B cell (primary cell): ENCODE results near the gene PACRG. TPM values are rescaled to one million over a fixed set of nuclear protein-coding genes. Genes with fewer than 3 reads are reported as not detected.

Experiments
- ATAC-seq: fragments of 200-7000 bp; cut with Tn5 transposase; one replicate; pipeline ENCODE4 v1.10.0; 2021; ENCODE audit warnings: low read depth, mild to moderate bottlenecking, moderate number of reproducible peaks, moderate library complexity
- CTCF ChIA-PET: fragments of 350-600 bp; sonication (Branson Sonifier 250); formaldehyde crosslinking; loops from one replicate; lab custom pipeline; 2021; ENCODE audit warnings: antibody characterized with exemption, inconsistent platforms; lab: Charles Lee
- POLR2A ChIA-PET: fragments of 350-600 bp; sonication (Branson Sonifier 250); formaldehyde crosslinking; loops from one replicate; lab custom pipeline; 2021; ENCODE audit warnings: antibody characterized with exemption; lab: Charles Lee
- DNase-seq: peaks from one replicate; pipeline ENCODE4 v3.0.0; 2013
- H2AFZ ChIP-seq: 2 replicates; pipeline ENCODE4 v1.6.1; 2012; ENCODE audit warnings: mild to moderate bottlenecking, low read depth, low read length; ENCODE audit not compliant: insufficient read depth, poor library complexity, severe bottlenecking
- H3K27ac ChIP-seq, 2 donors: 1 replicate in 1 of 2; 2 replicates in 1 of 2; pipeline ENCODE4 v1.5.1; 2012 to 2013; ENCODE audit warnings: low read length in 2 of 2, mild to moderate bottlenecking in 2 of 2, moderate library complexity in 1 of 2
- H3K27me3 ChIP-seq, 4 experiments: fragments of 200-600 bp in 1 of 4; sonication (generic) in 1 of 4; replicated peaks in 1 of 4; 1 replicate in 2 of 4; 2 replicates in 2 of 4; pipeline versions ENCODE4 v1.6.1 to v1.7.0; 2013 to 2016; ENCODE audit warnings: low read length in 3 of 4, mild to moderate bottlenecking in 2 of 4, mixed read lengths in 1 of 4, moderate library complexity in 1 of 4; ENCODE audit not compliant: insufficient read depth in 4 of 4, control insufficient read depth in 3 of 4; ENCODE audit errors: control extremely low read depth in 1 of 4
- H3K36me3 ChIP-seq, 2 experiments: replicated peaks in 1 of 2; 1 replicate in 1 of 2; 2 replicates in 1 of 2; pipeline versions ENCODE4 v1.6.1 to v1.7.1; 2013; ENCODE audit warnings: low read length in 1 of 2; ENCODE audit not compliant: insufficient read depth in 2 of 2, control insufficient read depth in 1 of 2; ENCODE audit errors: control extremely low read depth in 1 of 2, extremely low read depth in 1 of 2
- H3K4me1 ChIP-seq, 2 donors: fragments of 200-600 bp in 1 of 2; sonication (generic) in 1 of 2; 1 replicate in 1 of 2; 2 replicates in 1 of 2; pipeline versions ENCODE4 v1.5.1 to v1.6.1; 2013 to 2017; ENCODE audit warnings: low read length in 2 of 2; ENCODE audit not compliant: control insufficient read depth in 2 of 2, insufficient read depth in 2 of 2
- H3K4me2 ChIP-seq: replicated peaks from 2 replicates; pipeline ENCODE3; 2012; ENCODE audit warnings: mild to moderate bottlenecking, low read depth, low read length; ENCODE audit not compliant: poor library complexity, severe bottlenecking
- H3K4me3 ChIP-seq, 5 experiments: fragments of 200-600 bp in 1 of 5; sonication (generic) in 1 of 5; 1 replicate in 3 of 5; 2 replicates in 2 of 5; pipeline versions ENCODE4 v1.5.1 to v1.7.0; 2011 to 2016; ENCODE audit warnings: low read length in 4 of 5, mild to moderate bottlenecking in 4 of 5, low read depth in 2 of 5, control low read depth in 1 of 5, moderate library complexity in 1 of 5; ENCODE audit not compliant: insufficient read depth in 1 of 5; ENCODE audit errors: control extremely low read depth in 1 of 5, extremely low read depth in 1 of 5
- H3K79me2 ChIP-seq: fragments of 200-600 bp; sonication (generic); one replicate; pipeline ENCODE4 v1.6.0; 2016; ENCODE audit warnings: low read length; ENCODE audit not compliant: control insufficient read depth, insufficient read depth
- H3K9ac ChIP-seq: fragments of 200-600 bp; sonication (generic); 2 replicates; pipeline ENCODE4 v1.6.1; 2017; ENCODE audit warnings: mild to moderate bottlenecking, low read length, moderate library complexity
- H3K9me3 ChIP-seq, 3 donors: one replicate each; pipeline versions ENCODE4 v1.6.1 to v1.7.1; 2013; ENCODE audit warnings: low read length in 2 of 3; ENCODE audit not compliant: control insufficient read depth in 2 of 3, insufficient read depth in 1 of 3; ENCODE audit errors: control extremely low read depth in 1 of 3
- H4K20me1 ChIP-seq: 2 replicates; pipeline ENCODE4 v1.6.0; 2012; ENCODE audit warnings: mild to moderate bottlenecking, low read length; ENCODE audit not compliant: insufficient read depth, control insufficient read depth, poor library complexity, severe bottlenecking
- H3K27ac Mint-ChIP-seq: one replicate; pipeline ENCODE4 v1.8.0; 2021; ENCODE audit warnings: mixed read lengths
- H3K27me3 Mint-ChIP-seq: one replicate; pipeline ENCODE4 v1.8.0; 2021; ENCODE audit warnings: mixed read lengths
- H3K4me1 Mint-ChIP-seq: one replicate; pipeline ENCODE4 v1.8.0; 2021; ENCODE audit warnings: mixed read lengths
- H3K4me3 Mint-ChIP-seq: one replicate; pipeline ENCODE4 v1.8.0; 2021; ENCODE audit warnings: mixed read lengths
- H3K9me3 Mint-ChIP-seq: one replicate; pipeline ENCODE4 v1.8.0; 2022; ENCODE audit warnings: mixed read lengths; ENCODE audit not compliant: insufficient read depth
- CTCF ChIP-seq: fragments of 200-600 bp; IDR thresholded peaks from one replicate; pipeline ENCODE4 v1.8.0; 2022; ENCODE audit warnings: antibody characterized with exemption, mild to moderate bottlenecking
- EZH2 ChIP-seq: IDR thresholded peaks from 2 replicates; pipeline ENCODE4 v1.6.1; 2012; ENCODE audit warnings: borderline replicate concordance, low read depth, mild to moderate bottlenecking, moderate library complexity, low read length; ENCODE audit not compliant: insufficient read depth, poor library complexity, severe bottlenecking
- WGBS: methylation state at CpG from one replicate; pipeline ENCODE4 v1.1.5; 2013; ENCODE audit warnings: missing lambda C conversion rate; ENCODE audit not compliant: insufficient coverage; 5-methylcytosine and 5-hydroxymethylcytosine counted together
- intact Hi-C: fragments of 100-400 bp; cut with micrococcal nuclease; formaldehyde crosslinking; loops from one replicate; pipeline ENCODE4 v1.10.0; 2022
- polyA plus RNA-seq: library from polyadenylated mRNA; depleted of rRNA; stranded (reverse); fragments of >200 nt; gene quantifications from 2 replicates; pipeline ENCODE4 v1.2.3, GENCODE V29; 2012
- total RNA-seq, 2 donors: library from RNA; stranded (reverse); fragments of 120-200 nt in 1 of 2; gene quantifications; 1 replicate in 1 of 2; 2 replicates in 1 of 2; pipeline versions ENCODE4 v1.2.3 to v1.2.4, GENCODE V29; 2013 to 2022

Gene PACRG
- total and polyA plus RNA-seq, 2 donors (not counting 1 experiment from before 2014, with no cell fraction given) = not detected

GRCh38 chr6:162940426-162940825 lies 212.7 kb downstream of the PACRG start:
- ChIA-PET POLR2A (no interaction called here), CTCF (no interaction called here)
- H3K27ac ChIP-seq = no peak overlapping the region
- no peak for ATAC-seq
- Mint-ChIP-seq H3K9me3 (peaks cover 9% of the 10 kb centered on the region), H3K27ac (no peak overlapping the region), H3K4me3 (no peak overlapping the region), H3K27me3 (no peaks in the 10 kb centered on the region), H3K4me1 (no peaks in the 10 kb centered on the region)
- no peaks in the 10 kb centered on the region for H4K20me1 ChIP-seq
- peaks cover 0 to 14% (median 0%) of the 10 kb centered on the region in 3 donors for H3K9me3 ChIP-seq
- H3K4me1 ChIP-seq = no peaks in the 10 kb centered on the region
- H3K36me3 ChIP-seq = no peaks in the 10 kb centered on the region
- H3K79me2 ChIP-seq = no peaks in the 10 kb centered on the region
- H3K4me2 ChIP-seq = no peak overlapping the region
- WGBS = 86% methylated on average over 5 of the region's 5 CpGs
- intact Hi-C loops = no loop called here
- no peak overlapping the region for H2AFZ ChIP-seq
- no peak for DNase-seq
- H3K27me3 ChIP-seq = no peaks in the 10 kb centered on the region
- no peak overlapping the region for H3K9ac ChIP-seq
- H3K4me3 ChIP-seq = no peak overlapping the region
- TF ChIP-seq EZH2 (no peak), CTCF (no peak)

DNA sequence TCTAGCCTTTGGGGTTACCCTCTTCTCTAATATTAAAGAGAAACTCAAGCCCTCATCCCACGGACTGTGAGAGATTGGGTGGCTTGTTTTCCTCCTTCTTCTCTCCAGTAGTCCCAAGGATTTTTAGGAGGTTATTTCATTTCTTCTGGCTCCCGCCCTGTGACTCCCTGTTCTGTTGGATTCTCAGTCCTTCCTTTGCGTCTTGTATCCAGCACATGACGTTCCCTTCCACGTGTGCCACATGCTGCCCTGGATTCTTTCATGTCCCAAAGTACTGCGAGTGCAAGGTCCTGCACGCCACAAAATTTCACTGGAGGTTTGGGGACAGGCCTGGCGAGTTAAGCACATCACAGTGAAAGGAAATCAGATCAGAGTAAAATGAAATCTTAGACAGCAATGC lies 213.4 kb downstream of the PACRG start:
- Histone ChIP-seq H3K4me1 (no peaks in the 10 kb centered on the region), H3K36me3 (no peaks in the 10 kb centered on the region), H3K4me3 (no peak overlapping the region), H3K27ac (no peak overlapping the region), H3K4me2 (no peak overlapping the region), H4K20me1 (no peaks in the 10 kb centered on the region), H3K9me3 (peaks cover 0 to 14% (median 0%) of the 10 kb centered on the region in 3 donors), H3K27me3 (no peaks in the 10 kb centered on the region), H3K9ac (no peak overlapping the region), H3K79me2 (no peaks in the 10 kb centered on the region), H2AFZ (no peak overlapping the region)
- Mint-ChIP-seq H3K27ac (no peak overlapping the region), H3K4me1 (no peaks in the 10 kb centered on the region), H3K9me3 (peaks cover 9% of the 10 kb centered on the region), H3K27me3 (no peaks in the 10 kb centered on the region), H3K4me3 (no peak overlapping the region)
- 73% methylated on average over 6 of the region's 8 CpGs for WGBS
- ChIA-PET CTCF (no interaction called here), POLR2A (no interaction called here)
- DNase-seq (no peak), ATAC-seq (no peak)
- TF ChIP-seq EZH2 = no peak
- no peak for TF ChIP-seq CTCF
- intact Hi-C loops = no loop called here
